ENCODE results near the gene ALDH1L1. TPM values are rescaled to one million over a fixed set of nuclear protein-coding genes. Genes with fewer than 3 reads are reported as not detected.

ALDH1L1 gene
- total and polyA plus RNA-seq, 2 of the 4 experiments (the other 2 are of a cell fraction) = not detected

DNA sequence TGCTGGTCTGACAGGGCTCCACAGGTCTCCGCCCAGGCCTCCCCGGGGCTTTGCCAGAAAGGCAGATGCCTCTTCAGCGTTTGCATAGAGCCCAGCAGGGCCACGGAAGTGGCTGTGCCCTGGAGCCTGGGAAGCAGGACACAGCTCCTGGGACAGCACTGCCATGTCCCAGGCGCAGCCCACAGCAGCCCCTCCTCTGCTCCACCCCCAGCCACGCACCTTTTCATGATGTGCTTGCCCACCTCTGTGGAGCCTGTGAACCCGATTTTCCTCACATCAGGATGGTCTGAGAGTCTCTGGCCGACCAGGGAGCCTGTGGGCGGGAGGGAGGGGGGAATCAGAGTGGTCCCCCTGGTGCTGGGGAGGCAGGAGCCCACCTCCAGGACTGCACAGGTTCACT is 62.6 kb downstream of the ALDH1L1 start:
- in situ Hi-C loops (cut with MboI; ENCODE audit: low sequenced_read_pairs) (loop anchor here (10.0 kb wide), 1 partner anchor 257 kb away; no protein-coding TSS in a partner anchor), dilution Hi-C loops (cut with HindIII; ENCODE audit: low sequenced_read_pairs, unreplicated experiment) (no loop called here), intact Hi-C loops (cut with micrococcal nuclease) (no loop called here)
- Histone ChIP-seq H3K4me2 (ENCODE audit: low read depth, low read length) (no peak overlapping the region), H3K79me1 (ENCODE audit: low read depth in 1 of 2, low read length in 2 of 2) (no peaks in the 10 kb centered on the region), H3K9me1 (ENCODE audit: insufficient read depth, low read length) (no peaks in the 10 kb centered on the region), H3K4ac (ENCODE audit: low read depth, low read length) (no peak overlapping the region), H2AK5ac (ENCODE audit: low read depth, low read length) (no peak overlapping the region), H3K23ac (ENCODE audit: low read depth, low read length) (no peak overlapping the region), H3K14ac (replicated peaks; ENCODE audit: low read depth, low read length) (no peak overlapping the region), H3K27ac (ENCODE audit: insufficient read depth, low read length) (no peak overlapping the region), H4K5ac (ENCODE audit: low read depth, low read length) (no peak overlapping the region), H2AFZ (replicated peaks; ENCODE audit: low read length, poor library complexity) (no peak overlapping the region), H3K4me3 (ENCODE audit: insufficient read depth, low read depth, low read length) (no peak overlapping the region), H3K9ac (ENCODE audit: low read depth, low read length) (no peak overlapping the region), H2BK15ac (ENCODE audit: low read depth, low read length) (no peak overlapping the region), H3K9me3 (ENCODE audit: control insufficient read depth, insufficient read depth, low read length) (0 out of 2 replicates have a peak, but pooled peaks cover 2% of the 10 kb centered on the region), H4K8ac (ENCODE audit: low read depth in 2 of 2, low read length in 2 of 2) (no peak overlapping the region), H4K91ac (ENCODE audit: insufficient read depth, low read depth, low read length) (no peak overlapping the region), H3K56ac (ENCODE audit: extremely low read depth, insufficient read depth, low read length) (no peak overlapping the region), H3K27me3 (ENCODE audit: control insufficient read depth, insufficient read depth, low read length) (peaks cover 39% of the 10 kb centered on the region), H2BK5ac (ENCODE audit: low read depth, low read length, poor library complexity, severe bottlenecking) (no peak overlapping the region), H2BK20ac (ENCODE audit: low read depth, low read length) (no peak overlapping the region), H2BK120ac (ENCODE audit: low read depth, low read length) (no peak overlapping the region), H4K20me1 (ENCODE audit: insufficient read depth, low read length) (no peaks in the 10 kb centered on the region), H3K18ac (ENCODE audit: low read depth, low read length) (no peak overlapping the region), H2AK9ac (replicated peaks; ENCODE audit: low read depth, low read length, poor library complexity) (no peak overlapping the region), H3K4me1 (ENCODE audit: control insufficient read depth, insufficient read depth, low read length) (no peaks in the 10 kb centered on the region), H3K36me3 (ENCODE audit: control insufficient read depth, insufficient read depth, low read length) (no peaks in the 10 kb centered on the region)
- POLR2A ChIA-PET (ENCODE audit: unreplicated experiment) = no interaction called here
- ATAC-seq (ENCODE audit: low read depth) (no peak), DNase-seq (no peak)
- TF ChIP-seq, protein P1, sequence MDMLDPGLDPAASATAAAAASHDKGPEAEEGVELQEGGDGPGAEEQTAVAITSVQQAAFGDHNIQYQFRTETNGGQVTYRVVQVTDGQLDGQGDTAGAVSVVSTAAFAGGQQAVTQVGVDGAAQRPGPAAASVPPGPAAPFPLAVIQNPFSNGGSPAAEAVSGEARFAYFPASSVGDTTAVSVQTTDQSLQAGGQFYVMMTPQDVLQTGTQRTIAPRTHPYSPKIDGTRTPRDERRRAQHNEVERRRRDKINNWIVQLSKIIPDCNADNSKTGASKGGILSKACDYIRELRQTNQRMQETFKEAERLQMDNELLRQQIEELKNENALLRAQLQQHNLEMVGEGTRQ (IDR thresholded peaks at IDR 0.05; ENCODE audit: low read depth, low read length) = no peak
- TF ChIP-seq FOS (IDR thresholded peaks at IDR 0.05; ENCODE audit: low read depth, low read length) (no peak), NFE2L2 (IDR thresholded peaks at IDR 0.05; ENCODE audit: low read depth, low read length) (no peak), RFX5 (IDR thresholded peaks at IDR 0.05; ENCODE audit: low read depth, low read length) (no peak), BHLHE40 (IDR thresholded peaks at IDR 0.05; ENCODE audit: low read depth, low read length) (no peak), SMC3 (IDR thresholded peaks at IDR 0.05; ENCODE audit: low read depth, low read length) (no peak), MAZ (IDR thresholded peaks at IDR 0.05; ENCODE audit: borderline replicate concordance, low read depth, low read length) (no peak), MAFK (IDR thresholded peaks at IDR 0.05; ENCODE audit: low read depth, low read length) (no peak), RAD21 (IDR thresholded peaks at IDR 0.05; ENCODE audit: low read length) (no peak), RCOR1 (IDR thresholded peaks at IDR 0.05; ENCODE audit: insufficient replicate concordance, low read length) (no peak), CHD1 (IDR thresholded peaks at IDR 0.05; ENCODE audit: low read depth, low read length) (no peak), POLR2A (IDR thresholded peaks at IDR 0.05; ENCODE audit: low read depth, low read length) (no peak), CEBPB (IDR thresholded peaks at IDR 0.05; ENCODE audit: low read depth, low read length) (no peak), MXI1 (IDR thresholded peaks at IDR 0.05; ENCODE audit: borderline replicate concordance, low read depth, low read length) (no peak)
- TF ChIP-seq, protein P2, sequence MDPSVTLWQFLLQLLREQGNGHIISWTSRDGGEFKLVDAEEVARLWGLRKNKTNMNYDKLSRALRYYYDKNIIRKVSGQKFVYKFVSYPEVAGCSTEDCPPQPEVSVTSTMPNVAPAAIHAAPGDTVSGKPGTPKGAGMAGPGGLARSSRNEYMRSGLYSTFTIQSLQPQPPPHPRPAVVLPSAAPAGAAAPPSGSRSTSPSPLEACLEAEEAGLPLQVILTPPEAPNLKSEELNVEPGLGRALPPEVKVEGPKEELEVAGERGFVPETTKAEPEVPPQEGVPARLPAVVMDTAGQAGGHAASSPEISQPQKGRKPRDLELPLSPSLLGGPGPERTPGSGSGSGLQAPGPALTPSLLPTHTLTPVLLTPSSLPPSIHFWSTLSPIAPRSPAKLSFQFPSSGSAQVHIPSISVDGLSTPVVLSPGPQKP (IDR thresholded peaks at IDR 0.05; ENCODE audit: borderline replicate concordance, low read depth, low read length) = no peak
- TF ChIP-seq, protein P3, sequence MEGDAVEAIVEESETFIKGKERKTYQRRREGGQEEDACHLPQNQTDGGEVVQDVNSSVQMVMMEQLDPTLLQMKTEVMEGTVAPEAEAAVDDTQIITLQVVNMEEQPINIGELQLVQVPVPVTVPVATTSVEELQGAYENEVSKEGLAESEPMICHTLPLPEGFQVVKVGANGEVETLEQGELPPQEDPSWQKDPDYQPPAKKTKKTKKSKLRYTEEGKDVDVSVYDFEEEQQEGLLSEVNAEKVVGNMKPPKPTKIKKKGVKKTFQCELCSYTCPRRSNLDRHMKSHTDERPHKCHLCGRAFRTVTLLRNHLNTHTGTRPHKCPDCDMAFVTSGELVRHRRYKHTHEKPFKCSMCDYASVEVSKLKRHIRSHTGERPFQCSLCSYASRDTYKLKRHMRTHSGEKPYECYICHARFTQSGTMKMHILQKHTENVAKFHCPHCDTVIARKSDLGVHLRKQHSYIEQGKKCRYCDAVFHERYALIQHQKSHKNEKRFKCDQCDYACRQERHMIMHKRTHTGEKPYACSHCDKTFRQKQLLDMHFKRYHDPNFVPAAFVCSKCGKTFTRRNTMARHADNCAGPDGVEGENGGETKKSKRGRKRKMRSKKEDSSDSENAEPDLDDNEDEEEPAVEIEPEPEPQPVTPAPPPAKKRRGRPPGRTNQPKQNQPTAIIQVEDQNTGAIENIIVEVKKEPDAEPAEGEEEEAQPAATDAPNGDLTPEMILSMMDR (conservative IDR thresholded peaks at IDR 0.05; ENCODE audit: low read depth, low read length) = no peak
- 34% methylated on average over 4 of the region's 9 CpGs; no CpG with 5 or more reads in 1 of the 2 experiments for WGBS, 2 experiments (ENCODE audit: extremely low coverage in 2 of 2, insufficient read length in 1 of 2)
- no TSS peak for BruUV-seq (replicated peaks)
- CTCF ChIA-PET = interaction anchor here (0.6 to 1.1 kb wide), 2 partner anchors 16 to 254 kb away, joined by 3 read pairs; no protein-coding TSS in a partner anchor
